MM.1S (cell line): ENCODE measurements around the gene HSD11B1L.
"Not testable (repeated sequence)": the region's sequence is repeated elsewhere in the genome, so short reads cannot be mapped to it uniquely, and the experiment has no call there.

Experiments used
- DNase-seq: peaks from one replicate; pipeline ENCODE4 v3.0.0-alpha.2; 2015
- H2AFZ ChIP-seq: fragments of 300-600 bp; sonication (generic); 2 replicates; pipeline ENCODE4 v1.6.0; 2016; ENCODE audit warnings: antibody characterized with exemption, low read length
- H3F3A ChIP-seq: fragments of 300-600 bp; sonication (generic); 2 replicates; pipeline ENCODE4 v1.6.1; 2016; ENCODE audit warnings: mild to moderate bottlenecking, antibody characterized with exemption, low read length, moderate library complexity, mixed read lengths; ENCODE audit not compliant: insufficient read depth
- H3K27ac ChIP-seq: fragments of 300-600 bp; sonication (generic); 2 replicates; pipeline ENCODE4 v1.5.1; 2016; ENCODE audit warnings: mild to moderate bottlenecking, low read length
- H3K27me3 ChIP-seq: fragments of 300-600 bp; sonication (generic); replicated peaks from 2 replicates; pipeline ENCODE4 v1.6.0; 2016; ENCODE audit warnings: low read length; ENCODE audit not compliant: insufficient read depth
- H3K36me3 ChIP-seq: fragments of 300-600 bp; sonication (generic); replicated peaks from 2 replicates; pipeline ENCODE4 v1.6.1; 2016; ENCODE audit warnings: mild to moderate bottlenecking, low read length, mixed read lengths; ENCODE audit not compliant: insufficient read depth
- H3K4me1 ChIP-seq: fragments of 300-600 bp; sonication (generic); 2 replicates; pipeline ENCODE4 v1.6.1; 2016; ENCODE audit warnings: low read length, mixed read lengths
- H3K4me2 ChIP-seq: fragments of 300-600 bp; sonication (generic); 2 replicates; pipeline ENCODE4 v1.6.0; 2016; ENCODE audit warnings: low read depth, low read length
- H3K4me3 ChIP-seq: fragments of 300-600 bp; sonication (generic); 2 replicates; pipeline ENCODE4 v1.5.1; 2016; ENCODE audit warnings: low read length, mixed read lengths
- H3K79me2 ChIP-seq: fragments of 300-600 bp; sonication (generic); 2 replicates; pipeline ENCODE4 v1.6.1; 2016; ENCODE audit warnings: mixed run types, low read length, mixed read lengths
- H3K9ac ChIP-seq: fragments of 300-600 bp; sonication (generic); 2 replicates; pipeline ENCODE4 v1.6.1; 2016; ENCODE audit warnings: low read length, mixed read lengths
- H3K9me2 ChIP-seq: fragments of 300-600 bp; sonication (generic); replicated peaks from 2 replicates; pipeline ENCODE4 v1.6.1; 2016; ENCODE audit warnings: mild to moderate bottlenecking, low read length, mixed read lengths; ENCODE audit not compliant: insufficient read depth
- H3K9me3 ChIP-seq: fragments of 300-600 bp; sonication (generic); replicated peaks from 2 replicates; pipeline ENCODE4 v1.6.1; 2016; ENCODE audit warnings: mild to moderate bottlenecking, low read length, mixed read lengths; ENCODE audit not compliant: insufficient read depth
- H4K20me1 ChIP-seq: fragments of 300-600 bp; sonication (generic); 2 replicates; pipeline ENCODE4 v1.6.1; 2016; ENCODE audit warnings: mild to moderate bottlenecking, low read length, moderate library complexity, mixed read lengths; ENCODE audit not compliant: insufficient read depth
- CTCF ChIP-seq: fragments of 300-600 bp; sonication (generic); IDR thresholded peaks from 2 replicates; pipeline ENCODE4 v1.5.1; 2016; ENCODE audit warnings: antibody characterized with exemption, low read length, mixed read lengths
- EZH2 ChIP-seq: fragments of 300-600 bp; sonication (generic); optimal IDR thresholded peaks from 2 replicates; pipeline ENCODE3; 2017; ENCODE audit warnings: low read depth, mild to moderate bottlenecking, antibody characterized with exemption, low read length, mixed read lengths
- EZH2phosphoT487 ChIP-seq: fragments of 300-600 bp; sonication (generic); IDR thresholded peaks from 2 replicates; pipeline ENCODE4 v1.6.1; 2018; ENCODE audit warnings: antibody characterized with exemption, low read length

Gene HSD11B1L

GRCh38 chr19:5697890-5698634, 17.2 kb downstream of the HSD11B1L start:
- H3K36me3 ChIP-seq = peaks cover 29% of the 10 kb centered on the region
- H2AFZ ChIP-seq = no peak overlapping the region
- no peak overlapping the region for H3K4me2 ChIP-seq

GRCh38 chr19:5698635-5699422, 18.0 kb downstream of the HSD11B1L start:
- H2AFZ ChIP-seq = no peak overlapping the region
- TF ChIP-seq CTCF (no peak), EZH2 (no peak), EZH2phosphoT487 (no peak)
- H3F3A ChIP-seq = peaks cover 34% of the 10 kb centered on the region
- peaks cover 31% of the 10 kb centered on the region for H3K36me3 ChIP-seq
- H3K9me2 ChIP-seq = no peaks in the 10 kb centered on the region
- H3K4me2 ChIP-seq = no peak overlapping the region
- H3K9ac ChIP-seq = no peak overlapping the region
- H3K79me2 ChIP-seq = peaks cover 65% of the 10 kb centered on the region
- DNase-seq = no peak
- no peaks in the 10 kb centered on the region for H3K9me3 ChIP-seq
- H3K4me3 ChIP-seq = no peak overlapping the region
- peaks cover 37% of the 10 kb centered on the region for H4K20me1 ChIP-seq
- H3K4me1 ChIP-seq = no peaks in the 10 kb centered on the region
- H3K27ac ChIP-seq = no peak overlapping the region
- H3K27me3 ChIP-seq = no peaks in the 10 kb centered on the region

More at GRCh38 chr19:5697890-5698634, 17.2 kb downstream of the HSD11B1L start:
- Histone ChIP-seq H3K27ac (no peak overlapping the region), H3K9me2 (no peaks in the 10 kb centered on the region), H3K27me3 (no peaks in the 10 kb centered on the region), H3F3A (peaks cover 35% of the 10 kb centered on the region), H3K9ac (no peak overlapping the region), H3K4me1 (no peaks in the 10 kb centered on the region), H3K4me3 (no peak overlapping the region), H3K9me3 (no peaks in the 10 kb centered on the region), H4K20me1 (peaks cover 45% of the 10 kb centered on the region), H3K79me2 (peaks cover 65% of the 10 kb centered on the region)
- TF ChIP-seq CTCF (no peak), EZH2phosphoT487 (no peak), EZH2 (no peak)
- no peak for DNase-seq

- TF ChIP-seq EZH2 = no peak
- no peak for TF ChIP-seq CTCF
- no peak for TF ChIP-seq EZH2phosphoT487
- H3K4me2 ChIP-seq = no peak overlapping the region
- no peaks in the 10 kb centered on the region for H3K27me3 ChIP-seq
- H4K20me1 ChIP-seq = peaks cover 20% of the 10 kb centered on the region
- H3K4me3 ChIP-seq = no peak overlapping the region
- peaks cover 65% of the 10 kb centered on the region for H3K79me2 ChIP-seq
- no peak overlapping the region for H2AFZ ChIP-seq
- peaks cover 24% of the 10 kb centered on the region for H3F3A ChIP-seq
- DNase-seq = no peak
- H3K36me3 ChIP-seq = peaks cover 18% of the 10 kb centered on the region
- H3K27ac ChIP-seq = no peak overlapping the region
- H3K9me3 ChIP-seq = no peaks in the 10 kb centered on the region
- H3K9me2 ChIP-seq = no peaks in the 10 kb centered on the region
- no peak overlapping the region for H3K9ac ChIP-seq
- H3K4me1 ChIP-seq = no peaks in the 10 kb centered on the region
Measured at GRCh38 chr19:5700455-5701092, 19.7 kb downstream of the HSD11B1L start.

- H3K4me2 ChIP-seq, H3K4me3 ChIP-seq, H3K9ac ChIP-seq, H3K9me2 ChIP-seq, H2AFZ ChIP-seq, H3K9me3 ChIP-seq, H3K4me1 ChIP-seq, H3K27ac ChIP-seq, DNase-seq, H3K27me3 ChIP-seq: not testable (repeated sequence)
- Histone ChIP-seq H3K79me2 (peaks cover 61% of the 10 kb centered on the region), H4K20me1 (peaks cover 14% of the 10 kb centered on the region), H3K36me3 (peaks cover 22% of the 10 kb centered on the region), H3F3A (peaks cover 13% of the 10 kb centered on the region)
Measured at GRCh38 chr19:5702053-5702410, 21.2 kb downstream of the HSD11B1L start.
